GM19467 (cell line): ENCODE measurements around the gene AKR1C3.
"Not testable (repeated sequence)": the region's sequence is repeated elsewhere in the genome, so short reads cannot be mapped to it uniquely, and the experiment has no call there.

Experiments used
- ATAC-seq: cut with Tn5 transposase; IDR thresholded peaks from one replicate; pipeline ENCODE4 v1.9.1; 2021; ENCODE audit warnings: mild to moderate bottlenecking, moderate library complexity; ENCODE audit not compliant: unreplicated experiment

AKR1C3 gene

DNA sequence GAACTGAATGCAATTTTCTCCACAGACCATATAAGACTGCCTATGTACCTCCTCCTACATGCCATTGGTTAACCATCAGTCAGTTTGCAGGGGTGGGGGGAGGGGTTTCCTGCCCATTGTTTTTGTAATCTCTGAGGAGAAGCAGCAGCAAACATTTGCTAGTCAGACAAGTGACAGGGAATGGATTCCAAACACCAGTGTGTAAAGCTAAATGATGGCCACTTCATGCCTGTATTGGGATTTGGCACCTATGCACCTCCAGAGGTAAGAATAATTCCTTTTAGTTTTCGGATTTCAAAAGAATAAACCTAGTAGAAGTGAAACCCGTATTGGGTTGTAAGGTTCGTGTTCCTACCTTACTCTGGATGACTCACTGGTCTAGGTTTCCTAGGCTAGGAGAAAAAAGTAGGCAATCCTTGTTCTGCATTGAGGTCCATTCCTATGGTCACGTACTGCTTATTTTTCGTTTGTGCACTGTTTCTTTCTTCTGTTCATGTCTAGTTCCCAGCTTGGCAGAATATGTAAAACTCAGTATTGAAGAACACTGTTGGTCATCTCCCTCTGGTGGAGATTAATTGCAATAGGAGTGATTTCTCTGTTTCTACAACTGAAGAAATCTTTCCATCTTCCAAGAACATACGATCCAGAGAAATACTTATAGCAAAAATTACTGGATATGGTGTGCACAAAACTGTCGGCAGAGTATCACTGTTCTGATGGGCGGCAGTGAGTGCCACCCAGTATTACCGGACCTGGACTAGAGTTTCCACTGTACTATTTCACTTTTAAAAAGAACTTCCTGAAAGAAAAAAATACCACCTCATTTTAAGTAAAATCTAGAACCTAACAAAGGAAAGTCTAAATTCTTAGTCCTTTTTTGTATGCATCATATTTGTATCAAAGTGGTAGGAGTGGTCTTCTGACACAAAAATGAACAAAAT, at the start of gene AKR1C3:
TSS of gene AKR1C3 (plus strand) at position 150 of the 941 bp plus-strand sequence. CDS start at position 181, 31 bp downstream.
- no peak for ATAC-seq

DNA sequence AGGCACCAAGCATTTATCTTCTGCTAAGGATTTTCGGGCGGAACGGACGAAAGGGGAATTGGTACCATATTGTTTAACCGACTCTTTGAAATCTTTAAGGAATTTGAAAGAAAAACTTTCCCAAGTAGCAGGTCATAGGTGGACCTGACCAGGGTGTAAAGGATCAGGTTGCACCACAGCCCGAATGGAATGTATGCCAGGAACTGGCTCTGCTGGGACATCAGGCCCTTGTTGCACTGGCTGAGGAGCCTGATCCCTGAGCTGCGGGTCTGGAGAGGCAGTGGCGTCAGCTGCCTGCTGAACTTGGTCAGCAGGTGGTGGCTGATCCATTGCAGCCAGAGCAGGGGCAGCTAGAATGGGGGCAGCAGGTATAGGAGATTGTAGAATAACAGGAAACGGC, 49.1 kb upstream of the AKR1C3 start:
- no peak for ATAC-seq

DNA sequence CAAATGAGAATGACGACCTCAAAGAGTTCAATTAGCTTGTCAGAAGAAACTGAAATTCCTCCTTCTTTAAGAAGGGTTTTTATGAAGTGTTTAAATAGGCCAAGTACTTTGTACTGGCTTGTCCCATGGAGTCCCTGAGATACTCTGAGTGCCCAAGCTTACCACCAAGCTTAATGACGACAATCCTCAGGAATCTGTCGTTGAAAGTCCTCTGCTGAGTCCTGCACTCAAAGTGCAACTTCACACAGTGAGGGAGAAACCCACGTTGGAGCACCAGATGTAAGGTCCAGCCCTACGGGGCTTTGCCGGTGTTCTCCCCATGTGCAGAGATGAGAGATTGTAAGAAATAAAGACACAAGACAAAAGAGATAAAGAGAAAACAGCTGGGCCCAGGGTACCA, 47.8 kb upstream of the AKR1C3 start:
- ATAC-seq: no peak

DNA sequence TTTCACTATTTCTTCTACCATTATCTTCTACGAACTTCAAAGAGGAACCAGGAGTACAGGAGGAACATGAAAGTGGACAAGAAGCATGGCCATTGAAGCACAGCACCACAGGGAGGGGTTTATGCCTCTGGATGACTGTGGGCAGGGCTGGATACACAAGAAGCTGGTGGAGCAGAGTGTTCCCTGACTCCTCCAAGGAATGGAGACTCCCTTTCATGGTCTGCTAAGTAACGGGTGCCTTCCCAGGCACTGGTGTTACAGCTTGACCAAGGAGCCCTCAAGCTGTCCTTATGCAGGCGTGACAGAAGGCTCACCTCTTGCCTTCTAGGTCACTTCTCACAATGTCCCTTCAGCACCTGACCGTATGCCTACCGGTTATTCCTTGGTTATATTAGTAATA, 47.2 kb upstream of the AKR1C3 start:
- ATAC-seq: not testable (repeated sequence)

DNA sequence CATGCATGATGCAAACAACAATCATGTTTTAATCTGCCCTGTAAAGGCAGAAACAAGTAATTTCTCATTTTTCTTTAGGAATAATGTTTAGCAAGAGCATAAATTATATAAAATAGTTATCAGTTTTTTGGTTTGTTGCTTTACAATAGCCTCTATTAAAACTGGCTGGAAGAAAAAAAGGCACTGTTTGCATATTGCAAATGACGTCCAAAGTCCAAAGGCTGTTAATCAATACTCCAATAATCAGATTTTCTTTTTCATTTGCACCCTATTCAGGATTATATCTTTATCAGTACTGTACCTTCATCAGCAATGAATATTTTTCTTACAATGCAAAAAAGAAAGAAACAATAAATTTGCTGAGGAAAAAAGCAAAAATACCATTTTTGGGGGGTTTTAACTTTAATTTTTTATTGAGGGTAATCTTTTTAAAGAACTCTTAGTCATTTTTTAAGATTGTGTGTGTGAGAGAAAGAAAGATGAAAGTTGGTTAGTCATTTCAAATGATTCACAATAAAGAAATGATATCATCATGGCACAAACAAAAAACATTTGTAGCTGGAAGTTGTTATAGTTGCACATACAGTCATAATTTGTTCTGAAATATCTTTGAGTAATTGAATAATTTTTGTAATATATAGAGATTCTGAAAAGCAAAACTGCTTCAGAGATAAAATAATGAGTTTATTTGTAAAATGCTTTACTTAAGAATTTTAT, 46.1 kb upstream of the AKR1C3 start:
- ATAC-seq: no peak

DNA sequence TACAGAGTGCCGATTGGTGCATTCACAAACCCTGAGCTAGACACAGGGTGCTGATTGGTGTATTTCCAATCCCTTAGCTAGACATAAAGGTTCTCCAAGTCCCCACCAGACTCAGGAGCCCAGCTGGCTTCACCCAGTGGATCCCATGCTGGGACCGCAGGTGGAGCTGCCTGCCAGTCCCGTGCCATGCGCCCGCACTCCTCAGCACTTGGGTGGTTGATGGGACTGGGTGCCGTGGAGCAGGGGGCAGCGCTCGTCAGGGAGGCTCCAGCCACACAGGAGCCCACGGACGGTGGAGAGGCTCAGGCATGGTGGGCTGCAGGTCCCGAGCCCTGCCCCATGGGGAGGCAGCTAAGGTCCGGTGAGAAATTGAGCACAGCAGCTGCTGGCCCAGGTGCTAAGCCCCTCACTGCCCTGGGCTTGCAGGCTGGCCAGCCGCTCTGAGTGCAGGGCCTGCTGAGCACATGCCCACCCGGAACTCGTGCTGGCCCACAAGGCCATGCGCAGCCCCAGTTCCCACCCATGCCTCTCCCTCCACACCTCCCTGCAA, 41.2 kb upstream of the AKR1C3 start:
- not testable (repeated sequence) for ATAC-seq

DNA sequence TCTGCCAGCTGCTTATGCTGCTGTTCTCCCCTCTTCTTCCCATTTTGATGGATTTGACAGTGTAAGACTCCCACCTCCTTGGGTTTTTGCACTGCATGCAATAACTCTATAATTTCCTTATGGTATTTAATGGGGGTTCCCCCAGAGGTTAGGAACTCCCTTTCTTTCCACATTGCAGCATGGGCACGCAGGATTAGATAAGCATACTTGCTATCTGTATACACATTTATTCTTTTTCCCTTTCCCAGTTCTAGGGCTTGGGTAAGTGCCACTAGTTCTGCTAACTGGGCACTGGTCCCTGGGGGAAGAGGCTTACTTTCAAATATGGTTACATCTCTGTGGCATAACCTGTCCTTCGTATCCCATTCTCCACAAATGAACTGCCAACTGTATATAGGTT, 39.4 kb upstream of the AKR1C3 start:
- not testable (repeated sequence) for ATAC-seq

DNA sequence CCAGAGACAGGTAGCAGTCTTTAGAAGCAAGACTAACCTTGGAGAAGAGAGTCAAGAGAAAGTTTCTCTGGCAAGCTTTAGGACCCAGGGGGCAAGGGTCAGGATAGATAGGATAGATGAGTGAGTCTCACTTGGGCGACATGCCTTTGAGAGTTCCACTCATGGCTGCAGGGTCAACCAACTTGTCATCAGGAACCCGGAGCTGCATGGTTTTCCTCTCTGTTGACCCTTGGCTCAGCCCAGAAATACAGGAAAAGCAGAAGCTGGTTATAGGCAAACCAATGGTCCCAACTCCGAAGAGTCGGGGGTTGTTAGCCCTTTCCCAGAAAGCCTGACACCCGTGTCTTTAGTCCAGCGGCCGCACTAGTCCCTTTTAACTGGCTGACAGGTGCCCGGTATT, 34.9 kb upstream of the AKR1C3 start:
- not testable (repeated sequence) for ATAC-seq

DNA sequence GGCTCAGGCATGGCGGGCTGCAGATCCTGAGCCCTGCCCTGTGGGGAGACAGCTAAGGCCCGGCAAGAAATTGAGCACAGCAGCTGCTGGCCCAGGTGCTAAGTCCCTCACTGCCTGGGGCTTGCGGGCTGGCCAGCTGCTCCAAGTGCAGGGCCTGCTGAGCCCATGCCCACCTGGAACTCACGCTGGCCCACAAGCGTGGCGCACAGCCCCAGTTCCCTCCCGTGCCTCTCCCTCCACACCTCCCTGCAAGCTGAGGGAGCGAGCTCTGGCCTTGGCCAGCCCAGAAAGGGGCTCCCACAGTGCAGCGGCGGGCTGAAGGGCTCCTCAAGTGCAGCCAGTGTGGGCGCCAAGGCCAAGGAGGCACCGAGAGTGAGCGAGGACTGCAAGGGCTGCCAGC, 33.4 kb upstream of the AKR1C3 start:
- not testable (repeated sequence) for ATAC-seq

DNA sequence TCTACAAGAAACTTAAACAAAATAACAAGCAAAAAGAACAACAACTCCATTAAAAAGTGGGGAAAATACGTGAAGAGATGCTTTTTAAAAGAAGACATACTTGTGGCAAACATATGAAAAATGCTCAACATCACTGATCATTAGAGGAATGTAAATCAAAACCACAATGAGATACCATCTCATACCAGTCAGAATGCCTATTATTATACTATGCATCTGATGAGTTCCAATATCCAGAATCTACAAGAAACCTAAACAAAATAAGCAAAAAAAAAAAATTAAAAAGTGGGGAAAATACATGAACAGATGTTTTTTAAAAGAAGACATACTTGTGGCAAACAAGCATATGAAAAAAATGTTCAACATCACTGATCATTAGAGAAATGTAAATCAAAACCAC, 29.6 kb upstream of the AKR1C3 start:
- no peak for ATAC-seq

DNA sequence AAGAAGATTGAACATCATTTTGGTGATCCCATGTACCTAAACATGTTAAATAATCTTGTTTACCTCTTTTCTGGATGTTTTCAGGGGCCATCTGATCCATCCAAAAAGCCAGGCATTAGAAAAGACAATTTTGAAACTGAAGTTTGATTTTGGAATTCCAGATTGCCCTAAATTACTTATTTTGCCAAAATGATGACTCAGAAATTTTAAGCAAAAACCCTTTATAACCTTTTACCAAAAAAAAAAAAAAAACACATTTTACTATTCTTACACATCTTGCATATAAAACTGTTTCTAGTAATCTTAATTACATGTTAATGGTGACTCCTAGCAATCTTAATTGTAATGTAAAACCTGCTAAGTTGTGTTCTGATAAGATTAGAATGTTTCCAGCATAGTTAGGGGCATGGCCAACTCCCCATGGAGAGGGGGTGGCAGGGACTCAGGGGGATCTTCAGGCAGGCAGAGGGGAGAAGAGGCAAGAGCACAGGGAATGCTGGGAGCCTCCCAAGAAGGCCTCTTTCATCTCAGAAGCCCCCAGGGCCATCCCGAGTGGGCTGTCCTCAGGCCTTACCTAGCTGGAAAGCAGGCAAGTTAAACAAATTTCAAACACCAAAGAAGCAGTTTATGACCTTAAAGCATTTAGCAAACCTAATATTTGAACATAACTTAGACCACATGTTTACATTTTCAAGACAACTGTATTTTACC, 25.8 kb upstream of the AKR1C3 start:
- ATAC-seq: no peak

DNA sequence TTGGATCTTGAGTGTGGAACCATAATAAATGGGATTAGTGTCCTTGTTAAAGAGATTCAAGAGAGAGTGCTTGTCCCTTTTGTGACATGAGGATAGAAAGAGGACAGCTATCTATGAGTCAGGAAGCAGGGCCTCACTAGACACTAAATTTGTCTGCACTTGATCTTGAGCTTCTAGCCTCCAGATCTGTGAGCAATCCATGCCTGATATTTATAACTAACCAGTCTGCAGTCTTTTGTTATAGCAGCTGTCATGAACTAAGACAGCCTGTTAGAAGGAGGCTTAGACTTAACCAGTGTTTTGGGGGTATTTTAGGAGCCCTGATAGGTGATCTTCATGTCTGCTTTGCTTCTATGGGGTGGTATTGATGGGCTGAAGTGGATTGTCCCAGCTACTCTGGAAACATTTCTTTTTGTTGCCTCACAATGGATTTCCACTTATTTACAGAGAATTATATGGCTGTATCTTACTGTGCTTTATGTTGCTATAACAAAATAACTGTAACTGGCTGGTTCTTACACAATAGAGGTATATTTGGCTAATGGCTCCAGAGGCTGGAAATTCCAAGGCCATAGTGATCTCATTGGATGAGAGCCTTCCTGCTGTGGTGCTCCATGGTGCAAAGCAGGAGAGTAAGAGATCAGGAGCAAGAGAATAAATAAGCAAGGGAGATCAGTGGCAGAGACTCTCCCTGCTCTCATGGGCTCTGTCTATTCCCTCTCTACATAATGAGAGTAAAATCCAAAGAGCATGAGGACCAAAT, 23.4 kb upstream of the AKR1C3 start:
- ATAC-seq: no peak

DNA sequence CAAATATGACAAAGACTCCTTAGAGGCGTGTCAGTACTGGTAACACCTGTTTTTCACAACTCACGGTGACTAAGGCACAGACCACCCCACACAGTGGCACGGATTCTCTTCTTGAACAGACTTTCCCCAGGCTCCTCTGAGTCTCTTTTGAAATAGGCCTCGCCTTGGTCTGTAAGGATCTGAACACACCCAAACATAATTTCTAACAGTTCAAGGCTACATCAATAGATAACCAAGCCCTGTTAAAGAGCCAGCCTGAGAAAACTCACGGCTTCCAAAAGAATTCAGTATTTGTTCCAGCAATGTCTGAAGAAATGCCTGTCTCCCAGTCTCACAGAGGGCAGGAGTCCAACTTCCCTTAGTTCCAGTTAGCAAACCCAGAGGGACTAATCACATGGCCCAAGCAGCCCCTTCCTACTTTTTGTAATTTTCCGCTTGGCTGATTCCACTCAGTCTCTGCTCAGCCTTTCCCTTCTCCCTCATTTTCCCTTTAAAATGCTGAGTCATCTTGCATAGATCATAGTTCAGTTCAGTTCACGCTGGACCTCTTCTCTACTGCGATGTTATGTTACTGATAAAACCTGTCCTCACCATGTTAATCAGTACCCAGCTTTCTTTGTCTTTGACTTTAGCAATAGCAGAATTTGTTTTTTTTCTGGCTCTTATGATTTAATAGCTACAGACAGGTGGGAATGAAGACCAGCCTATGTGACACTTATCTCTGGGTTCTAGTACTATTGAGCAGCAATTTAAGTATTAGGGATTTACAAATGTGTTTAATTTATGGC, 22.6 kb upstream of the AKR1C3 start:
- ATAC-seq: no peak

DNA sequence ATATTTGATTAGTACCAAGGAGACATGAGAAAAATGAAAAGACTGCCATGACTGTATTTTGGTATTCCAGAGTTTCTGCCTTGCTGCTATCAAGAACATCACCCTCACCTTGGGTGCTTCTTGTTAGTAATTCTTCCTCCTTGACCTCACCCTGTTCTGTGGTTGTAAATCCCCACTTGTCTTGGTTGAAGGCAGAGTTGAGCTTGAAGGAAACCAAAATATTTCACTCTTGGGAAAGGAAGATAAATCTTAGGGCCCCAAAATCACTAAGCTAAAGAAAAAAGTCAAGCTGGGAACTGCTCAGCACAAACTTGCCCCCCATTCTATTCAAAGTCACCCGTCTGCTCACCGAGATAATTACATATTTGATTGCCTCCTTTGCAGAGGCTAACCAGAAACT, 20.6 kb upstream of the AKR1C3 start:
- ATAC-seq: no peak

DNA sequence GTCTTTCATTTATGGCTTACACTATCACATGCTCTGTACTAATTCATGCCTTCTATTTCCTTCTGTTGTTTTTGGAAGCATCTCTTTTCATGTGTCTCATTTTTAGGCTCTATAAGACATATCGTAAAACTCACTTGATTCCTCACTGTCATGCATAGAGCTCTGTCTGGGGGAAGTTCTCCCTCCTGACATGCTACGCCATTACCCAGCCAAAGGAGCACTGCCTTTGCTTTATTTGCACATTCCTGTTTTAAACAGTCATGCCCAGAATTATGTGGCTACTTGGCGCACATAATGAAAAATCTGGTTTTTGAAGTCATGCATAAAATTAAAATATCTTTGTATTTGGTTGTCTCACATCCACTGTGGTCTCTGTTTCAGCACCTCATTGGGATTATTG, 17.6 kb upstream of the AKR1C3 start:
- ATAC-seq: no peak

DNA sequence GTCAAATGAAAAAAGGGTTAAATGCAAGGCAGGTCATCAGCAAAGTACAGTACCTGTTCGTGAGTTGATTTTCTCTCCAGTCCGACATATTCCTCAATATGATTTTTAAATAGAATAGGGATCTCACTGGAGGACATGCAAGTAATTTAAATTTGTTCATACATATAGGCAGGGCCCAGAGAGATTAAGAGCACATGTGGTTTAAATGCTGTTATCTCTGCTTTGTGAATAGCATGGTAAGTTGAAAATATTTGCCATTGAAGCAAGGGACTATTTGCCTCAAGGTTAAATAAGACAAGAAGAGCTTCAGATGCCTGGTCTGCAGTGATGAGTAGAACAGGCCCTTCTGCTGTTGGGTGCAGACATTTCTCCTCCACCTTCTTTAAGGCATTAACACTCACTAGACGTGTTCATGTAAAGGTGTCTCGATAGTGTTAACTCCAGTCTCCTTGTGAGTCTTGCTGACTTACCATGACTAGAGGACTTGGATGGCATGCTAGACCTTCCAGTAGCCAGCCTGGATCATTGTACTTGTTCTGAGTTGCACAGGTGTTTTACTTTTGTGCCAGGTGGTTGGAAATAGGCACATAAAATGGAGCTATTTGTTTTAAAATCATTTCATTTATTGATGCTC, 15.6 kb upstream of the AKR1C3 start:
- ATAC-seq: no peak

DNA sequence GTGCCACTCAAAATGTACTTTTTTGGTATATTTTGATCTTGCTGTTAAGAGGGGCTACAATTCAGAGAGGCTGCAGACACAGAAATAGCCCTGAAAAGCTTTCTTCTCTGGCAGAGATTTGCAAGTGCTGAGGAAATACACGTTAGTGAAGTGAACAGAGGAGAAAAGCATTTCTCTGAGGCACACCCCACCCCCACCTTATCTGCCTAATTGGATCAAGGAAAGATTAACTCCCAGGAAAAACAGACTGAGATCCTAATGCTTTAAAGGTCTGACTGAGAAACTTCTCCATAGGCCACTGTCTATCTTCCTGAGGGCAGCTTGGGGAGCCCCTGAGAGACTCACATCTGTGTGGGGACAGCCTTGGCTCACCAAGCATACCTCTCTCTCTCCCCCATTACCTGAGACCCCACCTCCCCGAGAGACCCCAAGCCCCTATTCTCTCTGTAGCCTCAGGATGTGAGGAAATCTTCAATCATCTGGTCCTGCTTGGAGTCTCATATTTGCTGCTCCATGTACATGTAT, 14.8 kb upstream of the AKR1C3 start:
- no peak for ATAC-seq

DNA sequence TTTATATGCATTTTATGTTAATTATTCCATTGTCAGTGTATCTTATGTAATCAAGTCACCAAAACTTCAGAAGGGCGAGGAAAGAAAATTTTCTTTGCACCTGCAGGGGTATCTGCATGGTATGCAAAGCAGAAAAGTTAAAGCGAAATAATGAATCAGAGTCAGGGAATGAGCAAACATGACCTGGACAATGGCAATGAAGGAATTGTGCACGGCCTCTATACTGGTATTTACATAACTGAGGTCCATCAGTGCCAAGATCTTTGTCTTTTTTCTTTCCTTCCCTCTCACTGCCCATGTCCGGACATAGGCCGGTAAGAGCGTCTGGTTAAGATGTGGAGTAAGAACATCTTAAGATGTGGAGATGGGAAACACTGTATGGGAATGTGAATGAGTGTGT, 14.4 kb upstream of the AKR1C3 start:
- no peak for ATAC-seq

DNA sequence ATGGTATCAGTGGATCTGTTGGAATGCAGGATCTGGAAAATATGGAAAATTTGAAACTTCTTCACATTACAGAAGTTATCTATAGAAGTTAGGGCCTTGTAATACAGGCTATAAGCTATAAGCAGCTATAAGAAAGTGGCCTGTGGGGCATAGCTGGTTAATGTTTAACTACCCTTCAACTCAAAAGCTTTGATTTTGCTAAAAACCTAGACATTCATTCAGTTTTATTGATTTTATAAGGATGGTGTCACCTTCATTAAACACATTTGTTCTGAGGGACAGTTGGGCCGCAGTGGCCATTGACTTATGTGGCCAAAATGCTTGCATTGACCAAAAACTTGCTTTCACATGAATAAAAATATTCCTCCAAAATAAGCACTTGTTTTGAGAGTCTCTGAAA, 13.1 kb upstream of the AKR1C3 start:
- no peak for ATAC-seq
